Measurements from ENCODE around the gene KRTAP4-11. TPM values are rescaled to one million over a fixed set of nuclear protein-coding genes. Genes with fewer than 3 reads are reported as not detected.
A peak's percentile ranks its signal among the peaks of the same experiment; 100 is the strongest.

The KRTAP4-11 gene
- total and polyA plus RNA-seq, 2 of the 8 experiments (the other 6 are each of a cell fraction or from before 2014, with no cell fraction given): not detected

DNA sequence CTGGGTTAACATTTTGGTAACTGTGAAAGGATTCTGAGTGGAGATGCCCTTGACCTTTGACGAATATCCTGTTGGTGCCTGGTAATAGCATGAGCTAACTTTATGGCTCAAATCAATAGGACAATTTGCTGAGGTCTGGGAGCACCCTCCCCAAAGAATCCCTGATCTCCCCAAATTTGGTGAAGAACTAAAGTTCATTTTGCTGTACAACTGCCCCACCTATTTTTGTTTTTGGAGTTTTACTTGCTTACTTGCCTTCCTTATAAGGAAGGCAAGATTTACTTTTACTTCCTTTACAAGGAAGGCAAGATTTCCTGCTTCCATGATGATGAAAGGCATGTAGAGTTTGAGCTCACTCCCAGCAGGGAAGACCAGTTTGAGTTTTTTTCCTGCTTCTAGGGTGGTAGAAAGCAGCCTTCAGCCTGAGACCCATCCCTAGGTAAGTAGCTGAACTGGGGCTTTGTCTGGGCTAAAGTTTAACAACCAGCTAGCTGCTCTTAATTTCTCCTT lies 10.2 kb downstream of the KRTAP4-11 start:
- DNase-seq (ENCODE audit: low read depth in 1 of 2, low spot score in 2 of 2) (no peak), FAIRE-seq (no peak)
- no peaks in the 10 kb centered on the region for H3K27me3 ChIP-seq (replicated peaks in 1 of 4; ENCODE audit: control insufficient read depth in 3 of 4, extremely low read depth in 1 of 4, insufficient read depth in 3 of 4, low read length in 3 of 4)
- no peak overlapping the region for H3K56ac ChIP-seq (replicated peaks; ENCODE audit: insufficient read length, low read depth, low read length)
- no peak overlapping the region for H3K27ac ChIP-seq (ENCODE audit: low read depth, low read length)
- no peak overlapping the region for H2BK12ac ChIP-seq (ENCODE audit: low read depth, low read length)
- H3K4me1 ChIP-seq (replicated peaks in 1 of 4; ENCODE audit: control insufficient read depth in 3 of 4, insufficient read depth in 4 of 4, low read length in 3 of 4): peaks cover 2 to 10% (median 4%) of the 10 kb centered on the region in 4 experiments; a peak in 5 of 7 replicates
- no peak overlapping the region for H4K5ac ChIP-seq (ENCODE audit: insufficient read length, low read depth, low read length)
- WGBS, 2 experiments (ENCODE audit: extremely low coverage in 1 of 2, insufficient coverage in 1 of 2, insufficient read length in 1 of 2, insufficient replicate concordance in 2 of 2, low coverage in 1 of 2, low lambda C conversion rate in 2 of 2, missing lambda C conversion rate in 1 of 2): 73% methylated on average over 1 of the region's 1 CpG; no CpG with 5 or more reads in 1 of the 2 experiments
- no peaks in the 10 kb centered on the region for H3K79me1 ChIP-seq (ENCODE audit: low read depth, low read length)
- peak overlapping the region; percentile 36 for H3K18ac ChIP-seq (ENCODE audit: extremely low read depth, low read length)
- H3K4ac ChIP-seq (replicated peaks; ENCODE audit: insufficient read length, low read depth, low read length): no peak overlapping the region
- 0 out of 2 replicates have a peak overlapping the region, but pooled peaks have one; percentile 43 for H2BK20ac ChIP-seq (ENCODE audit: low read length)
- CTCF ChIA-PET (ENCODE audit: partially characterized antibody): no interaction called here
- no peak overlapping the region for H3K4me3 ChIP-seq (ENCODE audit: extremely low read depth in 1 of 4, insufficient read depth in 2 of 4, low read depth in 3 of 4, low read length in 4 of 4)
- peaks cover 7 to 23% of the 10 kb centered on the region in 2 experiments for H3K9me3 ChIP-seq (ENCODE audit: insufficient read depth in 2 of 2, low read depth in 1 of 2, low read length in 1 of 2)
- no peak overlapping the region for H2AFZ ChIP-seq (ENCODE audit: low read length)
- no peaks in the 10 kb centered on the region for H3K79me2 ChIP-seq (ENCODE audit: control insufficient read depth in 1 of 2, insufficient read depth in 2 of 2, low read length in 2 of 2)
- H4K91ac ChIP-seq (replicated peaks; ENCODE audit: insufficient read length, low read length): no peak overlapping the region
- POLR2A ChIA-PET (ENCODE audit: partially characterized antibody): no interaction called here
- H2BK5ac ChIP-seq (ENCODE audit: low read depth, low read length): no peak overlapping the region
- H3K23ac ChIP-seq (ENCODE audit: insufficient read length): no peak overlapping the region
- H3K14ac ChIP-seq (ENCODE audit: insufficient read length): no peak overlapping the region
- H3K36me3 ChIP-seq (ENCODE audit: control insufficient read depth in 2 of 4, insufficient read depth in 4 of 4, low read length in 3 of 4): no peaks in the 10 kb centered on the region; a peak in 2 of 8 replicates
- H2BK120ac ChIP-seq (replicated peaks; ENCODE audit: low read depth, low read length): peak overlapping the region; percentile 38
- no peak overlapping the region for H4K8ac ChIP-seq (ENCODE audit: extremely low read depth, insufficient read depth, low read length)
- no peak overlapping the region for H2AK5ac ChIP-seq (ENCODE audit: low read depth, low read length)
- no peaks in the 10 kb centered on the region for H4K20me1 ChIP-seq (replicated peaks in 1 of 2; ENCODE audit: control insufficient read depth in 1 of 2, insufficient read depth in 2 of 2, low read length in 2 of 2)
- H2BK15ac ChIP-seq (ENCODE audit: low read length): no peak overlapping the region
- H3K9ac ChIP-seq (replicated peaks in 1 of 4; ENCODE audit: extremely low read depth in 1 of 4, low read depth in 3 of 4, low read length in 3 of 4): no peak overlapping the region
- H3K4me2 ChIP-seq (ENCODE audit: insufficient read depth in 1 of 2, low read depth in 2 of 2, low read length in 2 of 2): no peak overlapping the region
- H3K23me2 ChIP-seq (ENCODE audit: low read depth, low read length): no peaks in the 10 kb centered on the region
- TF ChIP-seq, protein P1, sequence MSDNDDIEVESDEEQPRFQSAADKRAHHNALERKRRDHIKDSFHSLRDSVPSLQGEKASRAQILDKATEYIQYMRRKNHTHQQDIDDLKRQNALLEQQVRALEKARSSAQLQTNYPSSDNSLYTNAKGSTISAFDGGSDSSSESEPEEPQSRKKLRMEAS (IDR thresholded peaks at IDR 0.05): no peak
- no peak for TF ChIP-seq HDAC6 (IDR thresholded peaks at IDR 0.05; ENCODE audit: low read depth, low read length)
- TF ChIP-seq KDM1A (IDR thresholded peaks at IDR 0.05; ENCODE audit: borderline replicate concordance, low read length): no peak
- TF ChIP-seq TAF7 (optimal IDR thresholded peaks at IDR 0.05; ENCODE audit: borderline replicate concordance, low read depth, low read length): no peak
- no peak for TF ChIP-seq GABPA (IDR thresholded peaks at IDR 0.05; ENCODE audit: borderline replicate concordance, insufficient read depth, low read length)
- no peak for TF ChIP-seq SIN3A (conservative IDR thresholded peaks at IDR 0.05 in 1 of 2, IDR thresholded peaks at IDR 0.05 in 1 of 2; ENCODE audit: low read depth in 1 of 2, low read length in 2 of 2)
- TF ChIP-seq, protein P2, sequence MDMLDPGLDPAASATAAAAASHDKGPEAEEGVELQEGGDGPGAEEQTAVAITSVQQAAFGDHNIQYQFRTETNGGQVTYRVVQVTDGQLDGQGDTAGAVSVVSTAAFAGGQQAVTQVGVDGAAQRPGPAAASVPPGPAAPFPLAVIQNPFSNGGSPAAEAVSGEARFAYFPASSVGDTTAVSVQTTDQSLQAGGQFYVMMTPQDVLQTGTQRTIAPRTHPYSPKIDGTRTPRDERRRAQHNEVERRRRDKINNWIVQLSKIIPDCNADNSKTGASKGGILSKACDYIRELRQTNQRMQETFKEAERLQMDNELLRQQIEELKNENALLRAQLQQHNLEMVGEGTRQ (IDR thresholded peaks at IDR 0.05; ENCODE audit: low read length): no peak
- TF ChIP-seq KDM4A (IDR thresholded peaks at IDR 0.05; ENCODE audit: low read depth, low read length, severe bottlenecking): no peak
- TF ChIP-seq BACH1 (IDR thresholded peaks at IDR 0.05; ENCODE audit: low read length): no peak
- no peak for TF ChIP-seq EZH2 (IDR thresholded peaks at IDR 0.05; ENCODE audit: low read depth, low read length, severe bottlenecking)
- no peak for TF ChIP-seq RBBP5 (IDR thresholded peaks at IDR 0.05; ENCODE audit: borderline replicate concordance, low read depth, low read length)
- no peak for TF ChIP-seq NANOG (IDR thresholded peaks at IDR 0.05; ENCODE audit: insufficient read depth, low read depth, low read length, poor library complexity, severe bottlenecking)
